Erythroblast (primary cell): ENCODE results near the gene EIF6.

Experiments used
- GATA1 ChIP-seq: IDR thresholded peaks from 2 replicates; pipeline ENCODE4 v1.6.1; 2011; ENCODE audit warnings: low read depth, mild to moderate bottlenecking, control low read depth, low read length, moderate library complexity
- POLR2A ChIP-seq: IDR thresholded peaks from 2 replicates; pipeline ENCODE4 v1.6.1; 2011; ENCODE audit warnings: mild to moderate bottlenecking, low read length

DNA sequence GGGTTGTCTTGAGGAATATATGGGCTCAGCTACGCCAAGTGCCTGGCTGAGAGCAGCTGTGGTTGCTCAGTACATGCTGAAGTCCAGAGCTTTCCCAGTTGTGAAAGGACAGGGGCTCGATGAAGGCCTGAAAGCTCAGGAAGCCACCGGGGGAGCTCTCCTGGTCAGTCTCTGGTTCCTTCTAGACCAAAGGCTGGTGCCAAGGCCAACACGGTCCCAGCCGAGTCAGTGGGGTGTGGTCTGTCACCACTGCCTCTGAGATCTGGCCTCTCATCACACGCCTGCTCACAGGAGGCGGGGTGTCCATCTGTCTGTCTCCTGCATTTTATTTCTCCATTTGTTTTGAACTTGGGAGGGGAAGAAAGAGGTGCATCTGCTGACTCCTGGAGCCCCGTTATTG lies 12.6 kb upstream of the EIF6 start:
- TF ChIP-seq POLR2A (no peak), GATA1 (no peak)
